Liver (tissue), 3 donors: Measurements from ENCODE around the gene AKT2.

Experiments
- ATF3 ChIP-seq: IDR thresholded peaks from 2 replicates; pipeline ENCODE4 v1.6.1; 2016; ENCODE audit warnings: antibody characterized with exemption
- CTCF ChIP-seq: fragments of 150-350 bp; IDR thresholded peaks from 2 replicates; pipeline ENCODE4 v1.5.1; 2017; ENCODE audit warnings: improper control_type of control experiment, low read depth, low read length; ENCODE audit not compliant: missing input control
- HNF4A ChIP-seq, 2 donors: conservative IDR thresholded peaks; 2 replicates each; pipeline ENCODE4 v1.6.1; 2016; ENCODE audit warnings: antibody characterized with exemption in 2 of 2, mild to moderate bottlenecking in 2 of 2
- MAX ChIP-seq: IDR thresholded peaks from 2 replicates; pipeline ENCODE4 v1.6.1; 2016; ENCODE audit warnings: antibody characterized with exemption
- SP1 ChIP-seq: IDR thresholded peaks from 2 replicates; pipeline ENCODE4 v1.6.1; 2018; ENCODE audit warnings: antibody characterized with exemption, mild to moderate bottlenecking
- TAF1 ChIP-seq: conservative IDR thresholded peaks from 2 replicates; pipeline ENCODE4 v1.6.1; 2016; ENCODE audit warnings: antibody characterized with exemption, mild to moderate bottlenecking
- ZBTB33 ChIP-seq: IDR thresholded peaks from 2 replicates; pipeline ENCODE4 v1.6.1; 2016; ENCODE audit warnings: antibody characterized with exemption
- TF ChIP-seq, protein P1 (sequence below): IDR thresholded peaks from 2 replicates; pipeline ENCODE4 v1.6.1; 2016; ENCODE audit warnings: antibody characterized with exemption, mild to moderate bottlenecking
- donor health status: healthy.
- donor health status: healthy.

- TF ChIP-seq, protein P1, sequence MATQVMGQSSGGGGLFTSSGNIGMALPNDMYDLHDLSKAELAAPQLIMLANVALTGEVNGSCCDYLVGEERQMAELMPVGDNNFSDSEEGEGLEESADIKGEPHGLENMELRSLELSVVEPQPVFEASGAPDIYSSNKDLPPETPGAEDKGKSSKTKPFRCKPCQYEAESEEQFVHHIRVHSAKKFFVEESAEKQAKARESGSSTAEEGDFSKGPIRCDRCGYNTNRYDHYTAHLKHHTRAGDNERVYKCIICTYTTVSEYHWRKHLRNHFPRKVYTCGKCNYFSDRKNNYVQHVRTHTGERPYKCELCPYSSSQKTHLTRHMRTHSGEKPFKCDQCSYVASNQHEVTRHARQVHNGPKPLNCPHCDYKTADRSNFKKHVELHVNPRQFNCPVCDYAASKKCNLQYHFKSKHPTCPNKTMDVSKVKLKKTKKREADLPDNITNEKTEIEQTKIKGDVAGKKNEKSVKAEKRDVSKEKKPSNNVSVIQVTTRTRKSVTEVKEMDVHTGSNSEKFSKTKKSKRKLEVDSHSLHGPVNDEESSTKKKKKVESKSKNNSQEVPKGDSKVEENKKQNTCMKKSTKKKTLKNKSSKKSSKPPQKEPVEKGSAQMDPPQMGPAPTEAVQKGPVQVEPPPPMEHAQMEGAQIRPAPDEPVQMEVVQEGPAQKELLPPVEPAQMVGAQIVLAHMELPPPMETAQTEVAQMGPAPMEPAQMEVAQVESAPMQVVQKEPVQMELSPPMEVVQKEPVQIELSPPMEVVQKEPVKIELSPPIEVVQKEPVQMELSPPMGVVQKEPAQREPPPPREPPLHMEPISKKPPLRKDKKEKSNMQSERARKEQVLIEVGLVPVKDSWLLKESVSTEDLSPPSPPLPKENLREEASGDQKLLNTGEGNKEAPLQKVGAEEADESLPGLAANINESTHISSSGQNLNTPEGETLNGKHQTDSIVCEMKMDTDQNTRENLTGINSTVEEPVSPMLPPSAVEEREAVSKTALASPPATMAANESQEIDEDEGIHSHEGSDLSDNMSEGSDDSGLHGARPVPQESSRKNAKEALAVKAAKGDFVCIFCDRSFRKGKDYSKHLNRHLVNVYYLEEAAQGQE: no peak
- TF ChIP-seq CTCF (no peak), TAF1 (no peak), ZBTB33 (no peak), HNF4A (conservative IDR thresholded peaks at IDR 0.05) (no peak), ATF3 (no peak), SP1 (no peak), MAX (no peak)
Measured at GRCh38 chr19:40229484-40229883, 55.7 kb downstream of the AKT2 start.
